Fibroblast of lung (primary cell): ENCODE measurements around the gene CFAP92.

ENCODE experiments used
- CTCF ChIP-seq, 2 donors: IDR thresholded peaks in 1 of 2; conservative IDR thresholded peaks in 1 of 2; 1 replicate in 1 of 2; 2 replicates in 1 of 2; pipeline ENCODE4 v1.5.1; 2011 to 2012; ENCODE audit warnings: low read length in 2 of 2, control low read depth in 1 of 2, inconsistent platforms in 1 of 2, low read depth in 1 of 2, mild to moderate bottlenecking in 1 of 2
- EZH2 ChIP-seq: IDR thresholded peaks from 2 replicates; pipeline ENCODE4 v1.5.1; 2012; ENCODE audit warnings: low read length, control low read depth, mild to moderate bottlenecking; ENCODE audit errors: missing control alignments

- TF ChIP-seq CTCF (conservative IDR thresholded peaks at IDR 0.05 in 1 of 2, IDR thresholded peaks at IDR 0.05 in 1 of 2; ENCODE audit: low read depth in 1 of 2, low read length in 2 of 2) (no peak), EZH2 (peak; percentile 27)
These were observed 9.0 kb upstream of the CFAP92 start for GRCh38 chr3:129002573-129003569.
